GM12878 (cell line): ENCODE measurements around the gene HNRNPM.

ENCODE experiments used
- RFX5 ChIP-seq: IDR thresholded peaks from 2 replicates; pipeline ENCODE4 v1.6.1; 2011; ENCODE audit warnings: low read depth, low read length, improper control_type of control experiment
- SMARCA5 ChIP-seq: fragments of 450-650 bp; IDR thresholded peaks from 2 replicates; pipeline ENCODE4 v1.6.1; 2017; ENCODE audit warnings: mild to moderate bottlenecking

- TF ChIP-seq SMARCA5, result no peak
- TF ChIP-seq RFX5, result no peak
Measured at GRCh38 chr19:8529369-8530006, 84.7 kb downstream of the HNRNPM start.
